Natural killer cell (primary cell): ENCODE results near the gene GSG1L. TPM values are rescaled to one million over a fixed set of nuclear protein-coding genes. Genes with fewer than 3 reads are reported as not detected.
A peak's percentile ranks its signal among the peaks of the same experiment; 100 is the strongest.

ENCODE experiments used
- ATAC-seq, 3 donors: fragments of 150-1000 bp in 2 of 3; fragments of 200-7000 bp in 1 of 3; cut with Tn5 transposase; 1 replicate in 1 of 3; 2 replicates in 2 of 3; pipeline ENCODE4 v1.10.0; 2021; ENCODE audit warnings: mild to moderate bottlenecking in 2 of 3, moderate library complexity in 2 of 3
- DNase-seq, 2 donors: peaks; one replicate each; pipeline versions ENCODE4 v3.0.0 to v3.0.0-alpha.2; 2013 to 2021; ENCODE audit warnings: mixed read lengths in 1 of 2
- H3K27ac ChIP-seq: one replicate; pipeline ENCODE4 v1.5.1; 2013; ENCODE audit warnings: mild to moderate bottlenecking, low read length
- H3K27me3 ChIP-seq: one replicate; pipeline ENCODE4 v1.6.1; 2013; ENCODE audit warnings: low read length; ENCODE audit not compliant: control insufficient read depth, insufficient read depth
- H3K36me3 ChIP-seq: one replicate; pipeline ENCODE4 v1.6.1; 2013; ENCODE audit warnings: low read length; ENCODE audit not compliant: control insufficient read depth, insufficient read depth
- H3K4me1 ChIP-seq: one replicate; pipeline ENCODE4 v1.6.1; 2013; ENCODE audit warnings: low read length; ENCODE audit not compliant: control insufficient read depth, insufficient read depth
- H3K4me3 ChIP-seq: one replicate; pipeline ENCODE4 v1.5.1; 2013; ENCODE audit warnings: low read length
- H3K9me3 ChIP-seq: one replicate; pipeline ENCODE4 v1.6.1; 2013; ENCODE audit warnings: low read length; ENCODE audit not compliant: control insufficient read depth, insufficient read depth
- H3K27ac Mint-ChIP-seq, 2 donors: one replicate each; pipeline ENCODE4 v1.8.0; 2022; ENCODE audit warnings: mild to moderate bottlenecking in 2 of 2, mixed read lengths in 2 of 2, moderate library complexity in 1 of 2
- H3K27me3 Mint-ChIP-seq, 2 donors: one replicate each; pipeline ENCODE4 v1.8.0; 2022; ENCODE audit warnings: low read depth in 2 of 2, mixed read lengths in 2 of 2
- H3K36me3 Mint-ChIP-seq: one replicate; pipeline ENCODE4 v1.8.0; 2022; ENCODE audit warnings: mixed read lengths
- H3K4me1 Mint-ChIP-seq, 2 donors: one replicate each; pipeline ENCODE4 v1.8.0; 2022; ENCODE audit warnings: mixed read lengths in 2 of 2
- H3K4me3 Mint-ChIP-seq: one replicate; pipeline ENCODE4 v1.8.0; 2022; ENCODE audit warnings: mild to moderate bottlenecking, moderate library complexity, mixed read lengths
- H3K9me3 Mint-ChIP-seq, 2 donors: one replicate each; pipeline ENCODE4 v1.8.0; 2022; ENCODE audit warnings: mixed read lengths in 2 of 2
- CTCF ChIP-seq: fragments of 200-600 bp; IDR thresholded peaks from one replicate; pipeline ENCODE4 v1.8.0; 2022; ENCODE audit warnings: antibody characterized with exemption
- WGBS: methylation state at CpG from one replicate; pipeline ENCODE4 v1.1.7; 2013; ENCODE audit warnings: missing lambda C conversion rate; ENCODE audit not compliant: insufficient coverage; 5-methylcytosine and 5-hydroxymethylcytosine counted together
- intact Hi-C: fragments of 100-400 bp; cut with micrococcal nuclease; formaldehyde crosslinking; loops from one replicate; pipeline ENCODE4 v1.14.2; 2022
- total RNA-seq, 4 donors: library from RNA; stranded (reverse); fragments of 120-200 nt in 1 of 4; gene quantifications; one replicate each; pipeline versions ENCODE4 v1.2.3 to v1.2.4, GENCODE V29; 2013 to 2022

Gene GSG1L
- total RNA-seq, 3 donors from 2014 or later (not counting 1 experiment from before 2014, with no cell fraction given) = 0.25 TPM; not detected in 2

GRCh38 chr16:27960619-27961295 lies 102.8 kb downstream of the GSG1L start:
- no peak overlapping the region for H3K27ac ChIP-seq
- no peak overlapping the region for H3K27ac Mint-ChIP-seq
- no peak overlapping the region for H3K4me3 Mint-ChIP-seq
- ATAC-seq (peak in 1 of 3 donors; percentile 17), DNase-seq (no peak)
- intact Hi-C loops = no loop called here
- H3K27me3 ChIP-seq = no peaks in the 10 kb centered on the region
- peaks cover 0 to 14% of the 10 kb centered on the region in 2 donors for H3K27me3 Mint-ChIP-seq
- H3K36me3 ChIP-seq = no peaks in the 10 kb centered on the region
- 87% methylated on average over 17 of the region's 17 CpGs for WGBS
- H3K4me3 ChIP-seq = no peak overlapping the region
- H3K4me1 ChIP-seq = no peaks in the 10 kb centered on the region
- no peak for TF ChIP-seq CTCF
- H3K36me3 Mint-ChIP-seq = peaks cover under 1% of the 10 kb centered on the region
- peaks cover under 1% of the 10 kb centered on the region for H3K9me3 ChIP-seq
- peaks cover 0 to 5% of the 10 kb centered on the region in 2 donors for H3K4me1 Mint-ChIP-seq
- peaks cover under 1 to 4% of the 10 kb centered on the region in 2 donors for H3K9me3 Mint-ChIP-seq

GRCh38 chr16:27959914-27960313 lies 103.6 kb downstream of the GSG1L start:
- Mint-ChIP-seq H3K4me3 (no peak overlapping the region), H3K27me3 (peaks cover 8 to 18% of the 10 kb centered on the region in 2 donors), H3K4me1 (peaks cover 0 to 5% of the 10 kb centered on the region in 2 donors), H3K36me3 (peaks cover 9% of the 10 kb centered on the region), H3K27ac (no peak overlapping the region), H3K9me3 (peaks cover 7 to 9% of the 10 kb centered on the region in 2 donors)
- Histone ChIP-seq H3K4me3 (no peak overlapping the region), H3K27me3 (no peaks in the 10 kb centered on the region), H3K27ac (no peak overlapping the region), H3K9me3 (peaks cover 5% of the 10 kb centered on the region), H3K36me3 (no peaks in the 10 kb centered on the region), H3K4me1 (no peaks in the 10 kb centered on the region)
- TF ChIP-seq CTCF = no peak
- WGBS = 3% methylated on average over 4 of the region's 4 CpGs
- intact Hi-C loops = no loop called here
- ATAC-seq (no peak), DNase-seq (no peak)

- WGBS = 6% methylated on average over 2 of the region's 3 CpGs
- H3K4me1 Mint-ChIP-seq = no peaks in the 10 kb centered on the region
- H3K36me3 Mint-ChIP-seq = peaks cover 13% of the 10 kb centered on the region
- no peak for DNase-seq
- no peak overlapping the region for H3K4me3 Mint-ChIP-seq
- H3K9me3 Mint-ChIP-seq = peaks cover 7 to 11% of the 10 kb centered on the region in 2 donors
- Histone ChIP-seq H3K36me3 (no peaks in the 10 kb centered on the region), H3K27ac (no peak overlapping the region), H3K4me3 (no peak overlapping the region), H3K4me1 (no peaks in the 10 kb centered on the region), H3K27me3 (no peaks in the 10 kb centered on the region), H3K9me3 (peaks cover 5% of the 10 kb centered on the region)
- intact Hi-C loops = no loop called here
- ATAC-seq = no peak
- H3K27me3 Mint-ChIP-seq = peaks cover 24 to 44% of the 10 kb centered on the region in 2 donors
- H3K27ac Mint-ChIP-seq = no peak overlapping the region
- no peak for TF ChIP-seq CTCF
These were observed 109.3 kb downstream of the GSG1L start for GRCh38 chr16:27954191-27954590.

GRCh38 chr16:27952811-27953210 lies 110.7 kb downstream of the GSG1L start:
- no peaks in the 10 kb centered on the region for H3K4me1 Mint-ChIP-seq
- intact Hi-C loops = no loop called here
- H3K36me3 Mint-ChIP-seq = peaks cover 13% of the 10 kb centered on the region
- H3K27me3 ChIP-seq = no peaks in the 10 kb centered on the region
- H3K4me3 Mint-ChIP-seq = no peak overlapping the region
- no peaks in the 10 kb centered on the region for H3K36me3 ChIP-seq
- no peak for TF ChIP-seq CTCF
- H3K27ac Mint-ChIP-seq = no peak overlapping the region
- peaks cover 5% of the 10 kb centered on the region for H3K9me3 ChIP-seq
- ATAC-seq = no peak
- H3K27ac ChIP-seq = no peak overlapping the region
- peaks cover 24 to 44% of the 10 kb centered on the region in 2 donors for H3K27me3 Mint-ChIP-seq
- H3K4me1 ChIP-seq = no peaks in the 10 kb centered on the region
- no peak overlapping the region for H3K4me3 ChIP-seq
- H3K9me3 Mint-ChIP-seq = peaks cover 7 to 11% of the 10 kb centered on the region in 2 donors
- WGBS = 96% methylated on average over 2 of the region's 3 CpGs
- no peak for DNase-seq
